ENCODE measurements around the gene BHLHE41. TPM values are rescaled to one million over a fixed set of nuclear protein-coding genes. Genes with fewer than 3 reads are reported as not detected.

BHLHE41 gene
- total and polyA plus RNA-seq, 2 of the 8 experiments (the other 6 are each of a cell fraction or from before 2014, with no cell fraction given): 1.1 to 3.4 TPM

DNA sequence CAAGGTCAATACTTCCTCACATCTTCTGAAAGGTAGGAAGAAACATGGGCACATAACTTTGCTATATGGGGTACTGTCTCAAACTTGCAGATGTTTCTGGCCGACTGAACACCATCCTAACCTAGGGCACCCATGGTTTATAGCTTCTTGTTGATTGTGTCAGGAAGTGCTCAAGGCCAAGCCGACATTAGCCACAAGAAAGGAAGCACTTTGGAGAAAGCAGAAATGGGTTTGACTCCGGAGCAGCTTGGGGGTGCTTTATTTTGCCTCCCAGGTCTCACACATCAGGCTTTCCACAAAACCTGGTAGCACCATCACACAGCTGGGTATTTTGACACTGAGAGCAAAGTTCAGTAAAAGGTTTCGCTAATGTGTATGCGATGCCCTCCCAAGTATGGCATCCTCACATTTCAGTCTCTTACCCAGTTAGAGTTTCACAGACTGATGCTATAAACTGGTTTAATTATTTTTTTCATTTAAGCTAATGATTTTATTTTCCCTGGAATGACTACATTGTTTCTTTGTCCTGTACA lies 25.2 kb upstream of the BHLHE41 start (continued):
- TF ChIP-seq KDM4A (IDR thresholded peaks at IDR 0.05; ENCODE audit: low read depth, low read length, severe bottlenecking) (no peak), GTF2F1 (IDR thresholded peaks at IDR 0.05; ENCODE audit: borderline replicate concordance, low read depth, low read length) (no peak), EZH2 (IDR thresholded peaks at IDR 0.05; ENCODE audit: low read depth, low read length, severe bottlenecking) (no peak), CTBP2 (IDR thresholded peaks at IDR 0.05; ENCODE audit: borderline replicate concordance, insufficient read depth, insufficient read length, low read length) (no peak), POU5F1 (IDR thresholded peaks at IDR 0.05; ENCODE audit: low read depth, low read length) (no peak), BRCA1 (IDR thresholded peaks at IDR 0.05; ENCODE audit: low read depth, low read length) (no peak)
- TF ChIP-seq, protein P1, sequence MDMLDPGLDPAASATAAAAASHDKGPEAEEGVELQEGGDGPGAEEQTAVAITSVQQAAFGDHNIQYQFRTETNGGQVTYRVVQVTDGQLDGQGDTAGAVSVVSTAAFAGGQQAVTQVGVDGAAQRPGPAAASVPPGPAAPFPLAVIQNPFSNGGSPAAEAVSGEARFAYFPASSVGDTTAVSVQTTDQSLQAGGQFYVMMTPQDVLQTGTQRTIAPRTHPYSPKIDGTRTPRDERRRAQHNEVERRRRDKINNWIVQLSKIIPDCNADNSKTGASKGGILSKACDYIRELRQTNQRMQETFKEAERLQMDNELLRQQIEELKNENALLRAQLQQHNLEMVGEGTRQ (IDR thresholded peaks at IDR 0.05; ENCODE audit: low read length): no peak

Data from H1 (cell line).